Hepatocyte (in vitro differentiated cells): ENCODE results near the gene JAM2. TPM values are rescaled to one million over a fixed set of nuclear protein-coding genes. Genes with fewer than 3 reads are reported as not detected.

ENCODE experiments used
- DNase-seq: peaks from one replicate; pipeline ENCODE4 v3.0.0-alpha.2; 2016; ENCODE audit warnings: low spot score
- H2AFZ ChIP-seq: fragments of 200-600 bp; sonication (generic); 2 replicates; pipeline ENCODE4 v1.6.0; 2016; ENCODE audit warnings: antibody characterized with exemption, mild to moderate bottlenecking
- H3K27ac ChIP-seq: fragments of 200-600 bp; sonication (generic); 2 replicates; pipeline ENCODE4 v1.5.1; 2016; ENCODE audit warnings: mild to moderate bottlenecking
- H3K27me3 ChIP-seq: fragments of 200-600 bp; sonication (generic); 2 replicates; pipeline ENCODE4 v1.6.1; 2016
- H3K36me3 ChIP-seq: fragments of 200-600 bp; sonication (generic); replicated peaks from 2 replicates; pipeline ENCODE4 v1.5.1; 2016; ENCODE audit warnings: low read depth; ENCODE audit not compliant: insufficient read depth
- H3K4me1 ChIP-seq: fragments of 200-600 bp; sonication (generic); 2 replicates; pipeline ENCODE4 v1.5.1; 2016; ENCODE audit warnings: mild to moderate bottlenecking, moderate library complexity; ENCODE audit not compliant: insufficient read depth
- H3K4me2 ChIP-seq: fragments of 200-600 bp; sonication (generic); 2 replicates; pipeline ENCODE4 v1.6.0; 2016
- H3K4me3 ChIP-seq: fragments of 200-600 bp; sonication (generic); 2 replicates; pipeline ENCODE4 v1.5.1; 2016; ENCODE audit warnings: mild to moderate bottlenecking
- H3K79me2 ChIP-seq: fragments of 200-600 bp; sonication (generic); 2 replicates; pipeline ENCODE4 v1.6.0; 2017; ENCODE audit warnings: mild to moderate bottlenecking
- H3K9me2 ChIP-seq: fragments of 200-600 bp; sonication (generic); replicated peaks from 2 replicates; pipeline ENCODE4 v1.6.0; 2017; ENCODE audit warnings: mild to moderate bottlenecking; ENCODE audit not compliant: insufficient read depth
- H3K9me3 ChIP-seq: fragments of 200-600 bp; sonication (generic); 2 replicates; pipeline ENCODE4 v1.5.1; 2016; ENCODE audit warnings: low read depth, mild to moderate bottlenecking
- H4K20me1 ChIP-seq: fragments of 200-600 bp; sonication (generic); 2 replicates; pipeline ENCODE4 v1.6.0; 2016; ENCODE audit warnings: mild to moderate bottlenecking; ENCODE audit not compliant: insufficient read depth, poor library complexity, severe bottlenecking
- EZH2 ChIP-seq: fragments of 200-600 bp; sonication (generic); IDR thresholded peaks from 2 replicates; pipeline ENCODE4 v1.6.1; 2016; ENCODE audit warnings: antibody characterized with exemption, mild to moderate bottlenecking, borderline replicate concordance
- EZH2phosphoT487 ChIP-seq: fragments of 200-600 bp; sonication (generic); IDR thresholded peaks from one replicate; pipeline ENCODE4 v1.6.1; 2018; ENCODE audit warnings: antibody characterized with exemption, mild to moderate bottlenecking, low read depth, moderate library complexity; ENCODE audit not compliant: unreplicated experiment, severe bottlenecking
- WGBS: methylation state at CpG from one replicate; pipeline ENCODE4 v1.1.6; 2016; ENCODE audit warnings: low lambda C conversion rate; ENCODE audit errors: missing lambda C conversion rate; 5-methylcytosine and 5-hydroxymethylcytosine counted together
- polyA plus RNA-seq: library from polyadenylated mRNA; unstranded; fragments of >200 nt; fragmentation: Nextera tagmentation; extraction: Ambion mirVana; gene quantifications from 2 replicates; pipeline ENCODE4 v1.2.1, GENCODE V29; 2016
- total RNA-seq: library from RNA; depleted of rRNA; stranded (reverse); fragments of >200 nt; gene quantifications from 2 replicates; pipeline ENCODE4 v1.2.3, GENCODE V29; 2014
- TF ChIP-seq, protein P1 (sequence below): fragments of 200-600 bp; sonication (generic); IDR thresholded peaks from 2 replicates; pipeline ENCODE4 v1.5.1; 2016; ENCODE audit warnings: antibody characterized with exemption, mild to moderate bottlenecking; ENCODE audit not compliant: poor library complexity

JAM2 gene
- total and polyA plus RNA-seq, 2 experiments from 2014 or later: 1.8 to 4.9 TPM

DNA sequence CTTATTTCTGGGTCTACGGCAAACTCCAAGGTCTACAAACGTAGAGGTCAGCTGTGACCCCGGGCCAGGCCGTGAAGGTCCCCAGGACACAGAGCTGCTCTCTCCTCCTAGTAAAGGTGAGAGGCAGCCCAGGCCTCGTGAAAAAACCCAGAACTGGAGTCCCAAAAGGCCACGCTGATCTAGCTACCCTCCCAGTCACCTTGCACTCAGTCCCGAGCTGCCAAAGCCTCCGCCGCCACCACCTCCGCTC, 95.5 kb downstream of the JAM2 start:
- Histone ChIP-seq H3K4me1 (peaks cover 21% of the 10 kb centered on the region), H3K36me3 (no peaks in the 10 kb centered on the region), H3K27me3 (no peaks in the 10 kb centered on the region), H3K4me3 (peak overlapping the region; percentile 34), H3K9me2 (no peaks in the 10 kb centered on the region), H4K20me1 (peaks cover 18% of the 10 kb centered on the region), H2AFZ (peak overlapping the region; percentile 24), H3K27ac (peak overlapping the region; percentile 97), H3K9me3 (no peaks in the 10 kb centered on the region), H3K4me2 (peak overlapping the region; percentile 89), H3K79me2 (peaks cover 75% of the 10 kb centered on the region)
- DNase-seq: no peak
- TF ChIP-seq EZH2: no peak
- TF ChIP-seq EZH2phosphoT487: no peak
- TF ChIP-seq, protein P1, sequence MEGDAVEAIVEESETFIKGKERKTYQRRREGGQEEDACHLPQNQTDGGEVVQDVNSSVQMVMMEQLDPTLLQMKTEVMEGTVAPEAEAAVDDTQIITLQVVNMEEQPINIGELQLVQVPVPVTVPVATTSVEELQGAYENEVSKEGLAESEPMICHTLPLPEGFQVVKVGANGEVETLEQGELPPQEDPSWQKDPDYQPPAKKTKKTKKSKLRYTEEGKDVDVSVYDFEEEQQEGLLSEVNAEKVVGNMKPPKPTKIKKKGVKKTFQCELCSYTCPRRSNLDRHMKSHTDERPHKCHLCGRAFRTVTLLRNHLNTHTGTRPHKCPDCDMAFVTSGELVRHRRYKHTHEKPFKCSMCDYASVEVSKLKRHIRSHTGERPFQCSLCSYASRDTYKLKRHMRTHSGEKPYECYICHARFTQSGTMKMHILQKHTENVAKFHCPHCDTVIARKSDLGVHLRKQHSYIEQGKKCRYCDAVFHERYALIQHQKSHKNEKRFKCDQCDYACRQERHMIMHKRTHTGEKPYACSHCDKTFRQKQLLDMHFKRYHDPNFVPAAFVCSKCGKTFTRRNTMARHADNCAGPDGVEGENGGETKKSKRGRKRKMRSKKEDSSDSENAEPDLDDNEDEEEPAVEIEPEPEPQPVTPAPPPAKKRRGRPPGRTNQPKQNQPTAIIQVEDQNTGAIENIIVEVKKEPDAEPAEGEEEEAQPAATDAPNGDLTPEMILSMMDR: no peak
- WGBS: 0% methylated on average over 10 of the region's 10 CpGs

GRCh38 chr21:25734904-25735645, 96.0 kb downstream of the JAM2 start, which contains the start of the genes ATP5PF and GABPA:
TSS of gene ATP5PF (minus strand) at chr21:25734904. CDS start at chr21:25729794, 5,110 bp downstream.
TSS of gene GABPA (plus strand) at chr21:25734972. CDS start at chr21:25741599, 6,627 bp downstream.
- peak within 1 kb of the TSS; percentile 73 for H2AFZ ChIP-seq
- no peaks in the 10 kb centered on the region for H3K36me3 ChIP-seq
- peak within 1 kb of the TSS; percentile 89 for H3K4me2 ChIP-seq
- peaks cover 21% of the 10 kb centered on the region for H3K4me1 ChIP-seq
- WGBS: 1% methylated on average over 49 of the region's 64 CpGs
- H3K4me3 ChIP-seq: peak within 1 kb of the TSS; percentile 71
- peak within 1 kb of the TSS; percentile 97 for H3K27ac ChIP-seq
- no peaks in the 10 kb centered on the region for H3K9me2 ChIP-seq
- peaks cover 75% of the 10 kb centered on the region for H3K79me2 ChIP-seq
- peak; percentile 99 for DNase-seq
- peaks cover 14% of the 10 kb centered on the region for H4K20me1 ChIP-seq
- H3K9me3 ChIP-seq: no peaks in the 10 kb centered on the region
- TF ChIP-seq, protein P1: no peak
- no peaks in the 10 kb centered on the region for H3K27me3 ChIP-seq

DNA sequence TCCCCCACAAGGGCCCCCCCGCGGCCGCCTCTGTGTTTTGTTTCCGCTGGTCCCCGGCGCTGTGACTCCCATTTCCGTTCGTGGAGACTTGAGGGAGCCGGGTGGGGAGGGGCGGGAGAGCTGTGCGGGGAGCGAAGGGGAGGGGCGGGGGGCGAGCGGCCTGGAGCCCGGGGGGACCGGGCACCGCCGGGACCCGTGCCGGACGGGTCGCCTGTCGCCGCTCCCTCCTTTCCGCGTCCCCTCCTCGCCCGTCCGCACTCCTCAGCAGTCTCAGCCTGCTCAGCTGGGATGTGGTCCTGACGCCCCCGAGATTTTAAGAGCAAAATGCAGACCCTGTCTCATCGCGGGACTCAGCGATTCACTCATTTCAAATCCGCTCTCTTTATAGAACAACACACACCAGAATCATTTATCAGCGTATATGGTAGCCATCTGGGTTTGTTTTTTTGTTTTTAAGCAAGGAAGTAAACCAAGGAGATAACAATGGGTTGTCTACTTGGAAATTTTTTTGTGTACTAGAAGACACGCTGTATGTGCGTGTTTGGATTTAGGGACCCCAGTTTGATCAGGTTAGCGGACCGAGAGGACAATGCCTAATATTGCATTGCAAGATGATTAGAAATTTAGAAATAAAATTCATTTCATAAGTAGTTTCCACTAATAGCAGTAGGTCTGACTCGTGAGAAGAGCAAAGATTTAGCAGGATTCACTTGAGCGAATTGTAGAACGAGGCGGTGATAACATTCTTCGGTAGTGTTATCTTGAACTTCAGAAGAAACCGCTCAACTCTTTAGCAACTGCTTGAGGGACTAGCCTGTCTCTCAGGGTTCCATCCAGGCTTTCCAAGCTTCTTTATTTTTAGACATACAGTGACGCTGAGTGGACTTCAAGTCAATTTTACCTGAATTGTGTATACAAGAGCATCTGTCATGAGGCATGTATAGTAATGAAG, 96.9 kb downstream of the JAM2 start:
- TF ChIP-seq, protein P1: no peak
- TF ChIP-seq EZH2: no peak
- TF ChIP-seq EZH2phosphoT487: no peak
- DNase-seq: peak; percentile 91
- Histone ChIP-seq H3K4me3 (peak overlapping the region; percentile 71), H3K27me3 (no peaks in the 10 kb centered on the region), H3K9me3 (no peaks in the 10 kb centered on the region), H3K4me1 (peaks cover 21% of the 10 kb centered on the region), H4K20me1 (peaks cover 8% of the 10 kb centered on the region), H3K27ac (peak overlapping the region; percentile 97), H3K36me3 (no peaks in the 10 kb centered on the region), H2AFZ (peak overlapping the region; percentile 73), H3K79me2 (peaks cover 77% of the 10 kb centered on the region), H3K4me2 (peak overlapping the region; percentile 77), H3K9me2 (no peaks in the 10 kb centered on the region)
- WGBS: 0% methylated on average over 32 of the region's 48 CpGs
